HG03575 (cell line): ENCODE measurements around the gene RAB3C.
"Not testable (repeated sequence)": the region's sequence is repeated elsewhere in the genome, so short reads cannot be mapped to it uniquely, and the experiment has no call there.

Experiments
- ATAC-seq: cut with Tn5 transposase; IDR thresholded peaks from one replicate; pipeline ENCODE4 v1.9.1; 2021; ENCODE audit not compliant: unreplicated experiment, insufficient number of reproducible peaks, low FRiP score; ENCODE audit errors: extremely low read depth

RAB3C gene, protein sequence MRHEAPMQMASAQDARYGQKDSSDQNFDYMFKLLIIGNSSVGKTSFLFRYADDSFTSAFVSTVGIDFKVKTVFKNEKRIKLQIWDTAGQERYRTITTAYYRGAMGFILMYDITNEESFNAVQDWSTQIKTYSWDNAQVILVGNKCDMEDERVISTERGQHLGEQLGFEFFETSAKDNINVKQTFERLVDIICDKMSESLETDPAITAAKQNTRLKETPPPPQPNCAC

DNA sequence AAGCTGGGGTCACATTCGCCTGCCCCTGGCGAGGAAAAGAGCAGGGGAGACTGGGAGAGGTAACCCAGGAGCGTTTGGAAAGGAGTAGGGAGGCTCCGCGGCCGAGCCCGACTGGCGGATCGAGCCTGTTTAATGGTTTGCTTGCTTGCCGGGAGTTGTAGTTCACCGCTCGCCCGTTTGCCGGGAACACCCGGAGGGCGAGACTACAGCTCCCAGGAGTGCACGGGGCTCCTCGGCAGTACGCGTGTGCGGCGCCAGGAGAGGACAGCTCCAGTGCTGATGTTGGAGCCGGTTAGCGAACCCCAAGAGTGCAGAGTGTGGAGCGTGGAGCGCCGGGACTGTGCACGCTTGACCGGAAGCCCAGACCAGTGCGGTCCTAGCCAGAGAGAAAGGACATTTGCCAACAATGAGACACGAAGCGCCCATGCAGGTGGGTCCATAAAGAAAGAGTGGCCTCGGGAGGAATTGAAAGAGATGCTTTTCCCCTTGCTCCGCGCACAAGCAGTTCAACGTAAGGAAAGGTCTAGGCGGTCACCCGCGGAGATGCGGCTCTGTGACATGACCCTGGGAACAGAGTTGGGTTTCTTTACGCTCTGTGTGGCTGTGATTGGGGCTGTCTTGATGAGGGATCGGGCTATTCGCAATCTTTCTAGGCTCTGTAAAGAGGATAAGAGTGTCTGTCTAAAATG lies at the start of gene RAB3C:
Gene RAB3C, plus strand, starts transcription at position 273 of the 689 bp plus-strand sequence. Its CDS starts 134 bp downstream, at position 407.
- ATAC-seq = peak; percentile 97

- ATAC-seq = not testable (repeated sequence)
Measured at GRCh38 chr5:58541935-58542334, 40.9 kb upstream of the RAB3C start.

DNA sequence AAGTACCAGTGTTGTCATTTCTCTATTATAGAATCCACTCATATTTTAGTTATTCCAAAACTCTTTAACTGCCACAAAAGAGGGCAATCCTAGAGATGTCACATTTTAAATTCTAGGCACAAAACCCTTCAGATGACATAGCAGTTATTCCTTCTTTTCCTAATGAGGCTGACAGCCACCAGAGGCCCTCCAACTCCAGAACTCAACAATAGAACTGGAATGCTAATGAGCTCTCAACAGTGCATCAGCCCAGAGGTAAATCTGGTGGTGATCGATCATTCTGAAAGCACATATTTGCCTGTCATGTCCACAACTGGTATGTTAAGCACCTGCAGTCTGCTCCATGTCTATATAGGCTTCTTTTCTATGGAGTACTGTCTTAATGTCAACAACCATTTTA lies 40.2 kb upstream of the RAB3C start:
- no peak for ATAC-seq

DNA sequence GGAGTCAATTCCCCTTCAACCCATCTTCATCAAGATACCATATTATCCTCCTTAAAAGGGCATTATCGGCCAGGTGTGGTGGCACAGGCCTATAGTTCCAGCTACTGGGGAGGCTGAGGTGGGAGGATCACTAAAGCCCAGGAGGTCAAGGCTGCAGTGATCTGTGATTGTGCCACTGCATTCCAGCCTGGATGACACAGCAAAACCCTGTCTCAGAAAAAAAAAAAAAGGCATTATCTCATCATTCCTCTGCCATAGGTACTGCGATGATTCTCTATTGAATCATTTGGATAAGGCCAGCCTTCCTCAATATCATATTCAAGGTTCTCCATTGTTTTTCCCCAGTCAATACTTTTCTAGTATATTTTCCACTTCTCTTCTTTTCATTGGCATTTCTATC lies 39.2 kb upstream of the RAB3C start:
- ATAC-seq = no peak

DNA sequence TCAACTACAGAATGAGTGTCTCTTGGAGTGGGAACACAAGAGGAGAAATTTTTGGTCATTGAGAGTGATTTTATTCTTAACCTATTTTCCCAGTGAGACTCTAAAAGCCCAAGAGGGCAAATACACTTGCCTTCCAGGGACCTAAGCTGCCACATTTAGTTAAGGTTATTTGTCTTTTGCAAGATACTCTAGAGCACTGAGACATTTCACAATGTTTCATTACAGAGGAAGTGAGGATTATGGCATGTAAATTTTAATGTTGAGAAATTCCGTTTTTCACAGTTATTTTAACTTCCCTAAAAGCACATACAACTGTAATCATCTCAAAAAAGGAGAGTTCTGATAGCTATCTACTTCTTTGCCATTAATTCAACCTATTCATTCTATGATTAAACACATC lies 38.7 kb upstream of the RAB3C start:
- ATAC-seq = no peak

DNA sequence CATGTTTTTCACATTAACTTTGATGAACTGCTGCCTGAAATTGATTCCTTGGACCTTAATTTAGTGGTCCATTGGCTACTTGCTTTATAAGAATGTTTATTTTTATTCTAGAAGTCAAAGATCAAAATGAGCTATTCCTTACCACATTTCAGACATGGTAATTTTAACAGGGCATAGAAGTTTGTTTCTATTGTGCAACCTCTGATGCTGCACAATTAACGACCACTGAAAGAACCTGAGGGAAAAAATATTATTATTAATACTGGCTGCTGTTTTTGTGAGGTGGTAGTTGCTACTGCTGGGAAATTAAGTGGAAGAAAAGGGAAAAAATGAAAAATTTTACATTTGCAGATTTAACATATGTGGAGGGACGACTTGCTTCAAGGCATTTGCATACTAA lies 37.9 kb upstream of the RAB3C start:
- no peak for ATAC-seq

DNA sequence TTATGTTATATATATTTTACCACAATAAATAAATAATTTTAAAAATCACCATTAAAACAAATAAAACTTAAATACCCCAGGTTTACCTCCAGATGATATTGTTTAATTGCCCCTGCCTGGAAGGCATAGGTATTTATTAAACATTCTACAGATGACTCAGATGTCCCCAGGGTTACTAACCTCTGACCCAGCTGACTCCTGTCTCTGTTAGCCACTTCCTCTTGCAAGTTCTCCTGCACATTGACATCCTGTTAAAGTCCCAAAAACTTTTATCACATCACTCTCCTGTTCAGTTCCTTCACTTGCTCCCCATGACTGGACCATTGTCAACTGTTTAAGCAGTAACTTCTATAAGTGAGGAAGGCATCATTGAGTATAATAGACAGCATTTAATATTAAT lies 37.0 kb upstream of the RAB3C start:
- peak; percentile 65 for ATAC-seq

DNA sequence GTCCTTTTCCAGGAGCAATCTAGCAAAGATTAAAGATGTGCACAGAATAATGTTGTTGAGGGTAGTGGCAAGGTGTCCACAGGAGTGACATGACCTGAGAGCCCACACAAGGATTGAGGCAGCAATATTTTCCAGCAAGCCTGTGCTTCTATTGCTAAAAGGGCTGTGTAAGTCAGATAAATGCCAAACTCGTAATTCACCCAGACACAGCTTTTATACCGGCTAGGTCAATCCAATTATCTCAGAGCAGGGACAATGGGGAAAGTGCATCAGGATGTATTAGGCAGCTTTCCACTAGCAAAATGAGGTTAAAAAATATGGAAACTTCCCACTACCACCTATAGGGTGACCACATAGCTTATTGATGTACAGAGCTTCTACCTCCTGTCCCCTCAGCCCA lies 34.8 kb upstream of the RAB3C start:
- no peak for ATAC-seq

- no peak for ATAC-seq
Measured at GRCh38 chr5:58551492-58551891, 31.4 kb upstream of the RAB3C start.

DNA sequence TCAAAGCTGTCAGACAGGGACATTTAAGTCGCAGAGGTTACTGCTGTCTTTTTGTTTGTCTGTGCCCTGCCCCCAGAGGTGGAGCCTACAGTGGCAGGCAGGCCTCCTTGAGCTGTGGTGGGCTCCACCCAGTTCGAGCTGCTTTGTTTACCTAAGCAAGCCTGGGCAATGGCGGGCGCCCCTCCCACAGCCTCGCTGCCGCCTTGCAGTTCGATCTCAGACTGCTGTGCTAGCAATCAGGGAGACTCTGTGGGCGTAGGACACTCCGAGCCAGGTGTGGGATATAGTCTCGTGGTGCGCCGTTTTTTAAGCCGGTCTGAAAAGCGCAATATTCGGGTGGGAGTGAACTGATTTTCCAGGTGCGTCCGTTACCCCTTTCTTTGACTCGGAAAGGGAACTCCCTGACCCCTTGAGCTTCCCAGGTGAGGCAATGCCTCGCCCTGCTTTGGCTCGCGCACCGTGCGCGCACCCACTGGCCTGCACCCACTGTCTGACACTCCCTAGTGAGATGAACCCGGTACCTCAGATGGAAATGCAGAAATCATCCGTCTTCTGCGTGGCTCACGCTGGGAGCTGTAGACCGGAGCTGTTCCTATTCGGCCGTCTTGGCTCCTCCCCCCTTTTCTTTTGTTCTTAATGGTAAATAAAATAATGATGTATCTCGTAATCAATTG lies 25.1 kb upstream of the RAB3C start:
- not testable (repeated sequence) for ATAC-seq

GRCh38 chr5:58563016-58563700 lies 19.7 kb upstream of the RAB3C start:
- ATAC-seq = not testable (repeated sequence)

GRCh38 chr5:58564043-58564832 lies 18.6 kb upstream of the RAB3C start:
- ATAC-seq = not testable (repeated sequence)

GRCh38 chr5:58565033-58565432 lies 17.8 kb upstream of the RAB3C start:
- no peak for ATAC-seq

DNA sequence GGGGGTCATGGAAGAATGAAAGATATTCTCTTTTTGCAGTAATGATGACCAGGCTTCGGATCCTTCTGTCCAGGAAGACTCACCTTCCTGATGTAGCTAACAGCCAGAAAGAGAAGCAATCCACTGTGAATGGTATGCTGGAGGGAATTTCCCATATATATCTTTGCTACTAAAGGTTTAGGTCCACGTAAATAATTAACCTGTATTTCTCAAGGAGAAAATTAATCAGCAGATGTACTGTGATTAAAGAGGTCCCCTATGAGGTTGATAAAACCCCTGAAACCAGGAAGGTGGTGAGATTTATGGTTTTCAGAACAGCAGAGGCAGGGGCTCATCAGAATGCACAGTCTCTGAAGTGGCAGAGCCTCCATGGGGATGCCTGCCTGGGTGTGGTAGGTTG lies 11.4 kb upstream of the RAB3C start:
- no peak for ATAC-seq

- ATAC-seq = not testable (repeated sequence)
Measured at GRCh38 chr5:58572973-58573372, 9.9 kb upstream of the RAB3C start.

- ATAC-seq = no peak
Measured at GRCh38 chr5:58579781-58580180, 3.1 kb upstream of the RAB3C start.

DNA sequence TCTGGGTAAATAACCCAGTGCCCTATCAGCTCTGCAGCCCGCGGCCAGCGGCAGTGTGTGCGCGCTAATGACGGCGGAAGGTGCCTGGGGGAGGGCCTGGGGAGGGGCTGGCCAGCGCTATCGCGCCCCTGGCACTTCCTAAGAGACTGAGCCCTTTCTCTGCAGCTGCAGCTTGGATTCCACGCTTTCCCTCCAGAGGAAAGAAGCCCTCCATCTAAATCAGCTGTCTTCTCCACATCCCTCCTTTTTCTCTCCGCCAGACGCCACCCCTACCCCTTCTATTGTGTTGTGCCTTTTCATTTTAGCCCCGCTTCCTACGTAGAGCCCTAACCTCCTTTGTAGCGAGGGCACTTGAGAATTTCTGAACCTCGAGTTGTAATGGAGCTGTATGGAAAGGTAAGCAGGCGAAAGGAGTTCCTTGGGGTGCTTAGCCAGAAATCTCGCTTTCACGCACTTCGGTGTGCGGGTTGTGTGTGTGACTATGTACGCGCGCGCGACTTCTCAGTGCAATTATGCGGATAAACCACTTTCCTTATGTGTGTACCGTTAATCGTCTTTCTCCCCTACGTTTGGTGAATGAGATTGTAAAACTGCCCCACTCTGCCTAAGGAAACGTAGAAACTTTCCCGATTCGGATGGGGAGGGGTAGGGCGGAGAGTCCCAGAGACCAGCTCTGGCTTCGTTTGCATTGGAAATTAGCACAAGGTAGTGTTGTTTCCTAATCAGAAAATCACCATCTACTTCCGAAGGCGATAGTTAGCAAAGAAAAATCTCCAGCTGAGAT lies 664 bp upstream of the RAB3C start:
- no peak for ATAC-seq

- ATAC-seq = no peak
Measured at GRCh38 chr5:58595952-58596351, 13.1 kb downstream of the RAB3C start.
